Sigmoid colon (tissue), 7 donors: Measurements from ENCODE around the gene ATG10. TPM values are rescaled to one million over a fixed set of nuclear protein-coding genes. Genes with fewer than 3 reads are reported as not detected.
"Not testable (repeated sequence)": the region's sequence is repeated elsewhere in the genome, so short reads cannot be mapped to it uniquely, and the experiment has no call there.

Source experiments
- DNase-seq: peaks from one replicate; pipeline ENCODE4 v3.0.0-alpha.2; 2019
- H3K27ac ChIP-seq, 4 donors: fragments of 200-600 bp; sonication (generic); one replicate each; pipeline ENCODE4 v1.5.1; 2016 to 2019; ENCODE audit warnings: mild to moderate bottlenecking in 1 of 4
- H3K27me3 ChIP-seq, 3 donors: fragments of 200-600 bp; sonication (generic); one replicate each; pipeline ENCODE4 v1.5.1; 2019; ENCODE audit warnings: mild to moderate bottlenecking in 1 of 3
- H3K36me3 ChIP-seq, 4 donors: fragments of 200-600 bp; sonication (generic); one replicate each; pipeline ENCODE4 v1.5.1; 2016 to 2019
- H3K4me1 ChIP-seq, 4 donors: fragments of 200-600 bp; sonication (generic); one replicate each; pipeline ENCODE4 v1.5.1; 2017 to 2019
- H3K4me3 ChIP-seq, 4 donors: fragments of 200-600 bp; sonication (generic); one replicate each; pipeline ENCODE4 v1.5.1; 2017 to 2019; ENCODE audit warnings: mild to moderate bottlenecking in 2 of 4, moderate library complexity in 1 of 4
- H3K9me3 ChIP-seq, 4 donors: fragments of 200-600 bp in 3 of 4; sonication (generic) in 3 of 4; one replicate each; pipeline versions ENCODE4 v1.5.1 to v1.6.1; 2013 to 2019
- EP300 ChIP-seq, 4 donors: sonication (generic); formaldehyde crosslinking; IDR thresholded peaks; one replicate each; pipeline ENCODE4 v1.6.1; 2017; ENCODE audit warnings: antibody characterized with exemption in 4 of 4
- POLR2A ChIP-seq, 2 donors: fragments of 450-650 bp; IDR thresholded peaks; one replicate each; pipeline ENCODE4 v1.6.1; 2016; ENCODE audit warnings: antibody characterized with exemption in 2 of 2, mild to moderate bottlenecking in 2 of 2, moderate library complexity in 2 of 2
- POLR2AphosphoS5 ChIP-seq, 4 donors: sonication (generic); formaldehyde crosslinking; IDR thresholded peaks; one replicate each; pipeline ENCODE4 v1.6.1; 2017; ENCODE audit warnings: antibody characterized with exemption in 4 of 4
- WGBS, 2 donors: extraction: QIAGEN DNeasy Blood & Tissue Kit; methylation state at CpG; one replicate each; pipeline ENCODE4 v1.1.7; 2013; 5-methylcytosine and 5-hydroxymethylcytosine counted together
- intact Hi-C: fragments of 100-400 bp; cut with DNase I; formaldehyde crosslinking; loops from one replicate; pipeline ENCODE4 v1.15.1; 2023
- polyA plus RNA-seq, 3 donors: library from polyadenylated mRNA; stranded (reverse); fragments of 200-250 nt; gene quantifications; one replicate each; pipeline ENCODE4 v1.2.3, GENCODE V29; 2013
- total RNA-seq, 4 donors: library from RNA; depleted of rRNA; stranded (reverse); fragments of >200 nt; gene quantifications; one replicate each; pipeline ENCODE4 v1.1.0, GENCODE V29; 2016
- TF ChIP-seq, protein P1 (sequence below), 4 experiments: fragments of 450-650 bp in 3 of 4; fragments of 200-600 bp in 1 of 4; IDR thresholded peaks; one replicate each; pipeline ENCODE4 v1.5.1; 2016 to 2019; ENCODE audit warnings: antibody characterized with exemption in 4 of 4, mild to moderate bottlenecking in 3 of 4, moderate library complexity in 2 of 4
- donor health status: healthy with polysubstance abuse.
- donor health status: Bipolar disorder and iron deficiency.
- donor health status: healthy.

ATG10 gene
- total and polyA plus RNA-seq, 7 donors, result 4.2 to 13.2 (median 8.4) TPM

DNA sequence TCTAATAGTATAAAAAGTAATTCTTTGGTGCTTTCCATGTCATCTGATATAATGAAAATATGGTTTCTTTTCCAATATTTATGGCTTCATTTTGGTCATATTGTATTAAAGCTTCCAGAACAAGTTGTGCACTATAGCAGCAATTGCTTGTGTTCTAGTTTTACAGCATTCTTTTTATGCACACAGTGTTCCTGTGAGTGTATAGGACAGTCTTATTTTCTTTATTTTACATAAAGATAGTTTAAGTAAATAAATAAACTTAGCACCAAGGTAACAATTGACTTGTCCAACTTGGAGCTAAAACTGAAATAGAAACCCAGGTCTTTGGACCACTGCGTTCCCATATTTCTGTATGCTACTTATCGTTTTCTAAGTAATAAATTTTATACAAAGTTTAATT lies 38.9 kb downstream of the ATG10 start:
- no peak for DNase-seq
- intact Hi-C loops, result no loop called here
- Histone ChIP-seq H3K27ac (no peak overlapping the region), H3K27me3 (no peaks in the 10 kb centered on the region), H3K4me1 (peaks cover 0 to 8% (median 8%) of the 10 kb centered on the region in 4 donors), H3K9me3 (no peaks in the 10 kb centered on the region), H3K36me3 (no peaks in the 10 kb centered on the region), H3K4me3 (no peak overlapping the region)
- 92 to 100% methylated on average over 2 of the region's 2 CpGs for WGBS, 2 donors
- TF ChIP-seq, protein P1, sequence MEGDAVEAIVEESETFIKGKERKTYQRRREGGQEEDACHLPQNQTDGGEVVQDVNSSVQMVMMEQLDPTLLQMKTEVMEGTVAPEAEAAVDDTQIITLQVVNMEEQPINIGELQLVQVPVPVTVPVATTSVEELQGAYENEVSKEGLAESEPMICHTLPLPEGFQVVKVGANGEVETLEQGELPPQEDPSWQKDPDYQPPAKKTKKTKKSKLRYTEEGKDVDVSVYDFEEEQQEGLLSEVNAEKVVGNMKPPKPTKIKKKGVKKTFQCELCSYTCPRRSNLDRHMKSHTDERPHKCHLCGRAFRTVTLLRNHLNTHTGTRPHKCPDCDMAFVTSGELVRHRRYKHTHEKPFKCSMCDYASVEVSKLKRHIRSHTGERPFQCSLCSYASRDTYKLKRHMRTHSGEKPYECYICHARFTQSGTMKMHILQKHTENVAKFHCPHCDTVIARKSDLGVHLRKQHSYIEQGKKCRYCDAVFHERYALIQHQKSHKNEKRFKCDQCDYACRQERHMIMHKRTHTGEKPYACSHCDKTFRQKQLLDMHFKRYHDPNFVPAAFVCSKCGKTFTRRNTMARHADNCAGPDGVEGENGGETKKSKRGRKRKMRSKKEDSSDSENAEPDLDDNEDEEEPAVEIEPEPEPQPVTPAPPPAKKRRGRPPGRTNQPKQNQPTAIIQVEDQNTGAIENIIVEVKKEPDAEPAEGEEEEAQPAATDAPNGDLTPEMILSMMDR (IDR thresholded peaks at IDR 0.05), result no peak
- TF ChIP-seq POLR2A (IDR thresholded peaks at IDR 0.05) (no peak), POLR2AphosphoS5 (IDR thresholded peaks at IDR 0.05) (no peak), EP300 (IDR thresholded peaks at IDR 0.05) (no peak)

DNA sequence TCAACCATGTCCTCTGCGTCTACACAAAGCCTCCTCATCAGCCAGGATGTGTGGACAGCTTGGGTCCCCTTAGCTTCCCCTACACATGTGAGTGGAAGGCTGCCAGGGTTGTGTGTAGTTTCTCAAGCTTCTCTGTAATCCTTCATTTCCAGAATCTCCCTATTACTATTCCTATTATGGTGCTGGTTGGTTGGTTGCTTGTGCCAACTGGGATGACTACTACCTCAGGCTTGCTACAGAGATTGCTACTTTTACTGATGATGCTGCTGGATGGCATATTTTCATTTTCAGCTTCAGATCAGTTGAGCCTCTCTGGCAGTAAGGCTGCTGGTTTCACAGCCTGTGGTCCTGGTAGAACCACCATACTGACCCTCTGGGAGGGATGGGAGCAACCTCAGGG lies 39.9 kb downstream of the ATG10 start:
- 96 to 100% methylated on average over 1 of the region's 1 CpG for WGBS, 2 donors
- H3K27me3 ChIP-seq, result no peaks in the 10 kb centered on the region
- no peak overlapping the region for H3K4me3 ChIP-seq
- no peak for DNase-seq
- peaks cover 0 to 8% (median 8%) of the 10 kb centered on the region in 4 donors for H3K4me1 ChIP-seq
- TF ChIP-seq, protein P1 (IDR thresholded peaks at IDR 0.05), result no peak
- no peak for TF ChIP-seq EP300 (IDR thresholded peaks at IDR 0.05)
- no peaks in the 10 kb centered on the region for H3K36me3 ChIP-seq
- no peaks in the 10 kb centered on the region for H3K9me3 ChIP-seq
- intact Hi-C loops, result no loop called here
- H3K27ac ChIP-seq, result peak overlapping the region in 2 of 4 donors; percentile 36 to 63

DNA sequence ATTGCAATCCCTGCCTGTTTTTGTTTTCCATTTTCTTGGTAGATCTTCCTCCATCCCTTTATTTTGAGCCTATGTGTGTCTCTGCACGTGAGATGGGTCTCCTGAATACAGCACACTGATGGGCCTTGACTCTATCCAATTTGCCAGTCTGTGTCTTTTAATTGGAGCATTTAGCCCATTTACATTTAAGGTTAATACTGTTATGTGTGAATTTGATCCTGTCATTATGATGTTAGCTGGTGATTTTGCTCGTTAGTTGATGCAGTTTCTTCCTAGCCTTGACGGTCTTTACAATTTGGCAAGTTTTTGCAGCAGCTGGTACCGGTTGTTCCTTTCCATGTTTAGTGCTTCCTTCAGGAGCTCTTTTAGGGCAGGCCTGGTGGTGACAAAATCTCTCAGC lies 42.8 kb downstream of the ATG10 start:
- H3K36me3 ChIP-seq, result not testable (repeated sequence)

DNA sequence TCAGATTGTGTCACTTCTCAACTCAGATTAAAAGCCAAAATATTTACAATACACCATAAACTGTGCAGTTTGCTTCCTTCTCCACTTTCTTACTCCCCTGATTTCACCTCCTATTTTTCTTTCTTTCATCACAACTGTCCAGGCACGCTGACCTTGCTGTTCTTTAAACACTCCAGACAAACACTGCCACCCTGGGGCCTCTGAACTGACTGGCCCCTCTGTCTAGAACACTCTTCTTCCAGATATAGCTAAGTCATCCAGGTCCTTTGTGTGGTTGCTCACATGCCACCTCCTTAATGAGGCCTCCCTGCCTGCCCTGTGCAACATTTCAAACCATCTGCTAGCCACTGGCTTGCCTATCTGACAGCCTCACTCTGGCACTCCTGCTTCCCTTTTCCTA lies 46.6 kb downstream of the ATG10 start:
- WGBS, 2 donors, result 54 to 70% methylated on average over 1 of the region's 1 CpG
- H3K27me3 ChIP-seq, result no peaks in the 10 kb centered on the region
- H3K36me3 ChIP-seq, result no peaks in the 10 kb centered on the region
- H3K9me3 ChIP-seq, result no peaks in the 10 kb centered on the region
- DNase-seq, result no peak
- no peak overlapping the region for H3K4me3 ChIP-seq
- no peak overlapping the region for H3K27ac ChIP-seq
- H3K4me1 ChIP-seq, result peaks cover 0 to 8% (median 0%) of the 10 kb centered on the region in 4 donors
- TF ChIP-seq EP300 (IDR thresholded peaks at IDR 0.05) (no peak), POLR2AphosphoS5 (IDR thresholded peaks at IDR 0.05) (no peak), POLR2A (IDR thresholded peaks at IDR 0.05) (no peak)
- TF ChIP-seq, protein P1 (IDR thresholded peaks at IDR 0.05), result no peak
- intact Hi-C loops, result no loop called here

More for the DNA sequence above, 42.8 kb downstream of the ATG10 start:
- intact Hi-C loops, H3K4me3 ChIP-seq, DNase-seq, H3K9me3 ChIP-seq, H3K27ac ChIP-seq, H3K27me3 ChIP-seq: not testable (repeated sequence)
- H3K4me1 ChIP-seq, result peaks cover 0 to 15% (median 8%) of the 10 kb centered on the region in 4 donors
- 95 to 97% methylated on average over 4 of the region's 4 CpGs for WGBS, 2 donors

DNA sequence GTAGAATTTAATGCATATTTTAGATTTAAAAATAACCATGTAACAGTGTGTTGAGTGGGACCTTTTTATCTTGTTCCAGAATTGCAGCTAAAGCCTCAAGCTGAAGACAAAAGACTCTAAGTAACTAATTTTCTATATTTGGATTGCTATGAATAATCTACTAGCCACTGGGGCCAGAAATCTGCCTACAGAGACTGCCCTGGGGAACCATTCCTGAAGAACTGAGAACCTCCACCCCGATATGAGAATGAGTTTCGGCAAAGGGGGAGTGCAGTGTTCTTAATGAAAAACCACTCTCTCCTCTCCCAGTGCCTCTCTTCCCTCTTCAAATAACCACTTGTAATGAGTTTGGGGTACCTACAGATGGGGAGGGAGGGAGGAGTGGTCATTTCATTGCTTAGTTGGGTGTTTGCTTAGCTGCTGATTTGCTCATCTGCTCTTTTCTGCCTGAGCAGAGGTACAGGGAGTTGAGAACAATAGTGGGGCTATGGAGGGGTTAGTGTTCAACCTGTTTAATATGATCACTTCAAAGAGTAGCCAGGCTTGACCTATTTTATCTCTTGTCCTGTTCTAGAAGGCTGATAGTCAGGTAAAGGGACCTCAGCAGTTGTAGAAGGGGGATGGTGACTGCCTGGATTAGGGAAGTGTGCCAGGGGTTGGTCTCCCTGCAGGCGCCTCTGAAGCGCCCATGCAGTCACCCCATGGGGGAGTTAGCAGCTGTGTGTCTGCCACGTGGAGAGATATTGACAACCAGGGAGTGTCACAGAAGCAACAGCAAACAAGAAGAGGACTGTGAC lies 47.7 kb downstream of the ATG10 start:
- Histone ChIP-seq H3K9me3 (no peaks in the 10 kb centered on the region), H3K4me3 (no peak overlapping the region), H3K27ac (no peak overlapping the region), H3K4me1 (peaks cover 0 to 8% (median 0%) of the 10 kb centered on the region in 4 donors), H3K36me3 (no peaks in the 10 kb centered on the region), H3K27me3 (no peaks in the 10 kb centered on the region)
- DNase-seq, result no peak
- TF ChIP-seq, protein P1 (IDR thresholded peaks at IDR 0.05), result no peak
- no peak for TF ChIP-seq POLR2AphosphoS5 (IDR thresholded peaks at IDR 0.05)
- no peak for TF ChIP-seq EP300 (IDR thresholded peaks at IDR 0.05)
- no peak for TF ChIP-seq POLR2A (IDR thresholded peaks at IDR 0.05)
- intact Hi-C loops, result no loop called here
- WGBS, 2 donors, result 66 to 72% methylated on average over 5 of the region's 5 CpGs
